ENCODE measurements around the gene AUTS2.
"Not testable (repeated sequence)": the region's sequence is repeated elsewhere in the genome, so short reads cannot be mapped to it uniquely, and the experiment has no call there.

AUTS2 gene

GRCh38 chr7:70647801-70648498, 1049.7 kb downstream of the AUTS2 start:
- peak; percentile 91 for FAIRE-seq
- peak; percentile 43 for DNase-seq (ENCODE audit: extremely low spot score, insufficient read length, low read depth)

GRCh38 chr7:70648499-70648861, 1050.2 kb downstream of the AUTS2 start:
- DNase-seq (ENCODE audit: extremely low spot score, insufficient read length, low read depth); FAIRE-seq: not testable (repeated sequence)

DNA sequence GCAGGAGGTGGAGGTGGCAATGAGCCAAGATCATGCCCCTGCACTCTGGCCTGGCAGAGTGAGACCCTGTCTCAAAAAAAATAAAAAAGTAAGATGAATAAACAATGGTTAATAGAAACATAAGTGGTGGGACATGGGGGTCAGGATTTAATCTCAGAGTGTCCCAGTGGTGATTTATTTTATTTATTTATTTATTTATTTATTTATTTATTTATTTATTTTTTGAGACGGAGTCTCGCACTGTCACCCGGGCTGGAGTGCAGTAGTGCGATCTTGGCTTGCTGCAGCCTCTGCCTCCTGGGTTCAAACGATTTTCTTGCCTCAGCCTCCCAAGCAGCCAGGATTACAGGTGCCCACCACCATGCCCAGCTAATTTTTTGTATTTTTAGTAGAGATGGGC, 1051.0 kb downstream of the AUTS2 start:
- FAIRE-seq, result no peak

DNA sequence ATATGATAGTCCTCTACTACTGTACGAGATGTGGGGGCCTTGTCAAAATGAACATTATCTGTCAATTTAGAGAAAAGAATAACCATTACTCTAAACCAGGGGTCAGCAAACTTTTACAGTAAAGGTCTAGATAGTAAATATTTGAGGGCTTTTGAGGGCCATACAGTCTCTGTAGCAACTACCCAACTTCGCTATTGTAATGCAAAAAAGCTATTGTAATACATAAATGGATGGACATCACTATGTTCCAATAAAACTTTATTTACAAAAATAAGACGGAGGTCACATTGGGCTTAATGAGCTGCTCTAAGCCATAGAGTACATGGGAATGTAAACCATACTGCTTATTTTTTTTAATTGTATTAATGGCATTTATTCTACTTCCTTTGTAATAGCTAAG, 1055.9 kb downstream of the AUTS2 start:
- DNase-seq (ENCODE audit: extremely low spot score, insufficient read length, low read depth), result no peak
- FAIRE-seq, result no peak

More for the DNA sequence above, 1051.0 kb downstream of the AUTS2 start:
- DNase-seq (ENCODE audit: extremely low spot score, insufficient read length, low read depth), result no peak

DNA sequence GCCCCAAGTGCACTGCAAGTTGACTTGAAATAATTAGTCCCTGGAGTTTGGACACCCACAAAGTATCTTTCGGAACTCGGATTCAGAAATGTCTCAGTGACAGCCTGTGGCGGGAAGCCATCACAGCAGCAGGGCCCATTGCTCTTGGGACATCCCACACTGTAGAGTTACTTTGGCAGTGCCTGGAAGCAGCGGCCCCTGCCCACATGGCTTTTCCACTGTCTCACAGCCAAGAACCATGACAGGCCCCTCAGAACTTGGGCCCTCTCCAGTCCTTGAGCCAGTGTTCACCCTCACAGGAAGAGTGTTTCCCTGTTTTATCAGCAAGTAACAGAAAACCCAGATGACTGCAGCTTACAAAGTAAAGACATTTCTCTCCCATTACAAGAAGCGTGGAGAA, 1056.7 kb downstream of the AUTS2 start:
- FAIRE-seq, result no peak
- no peak for DNase-seq (ENCODE audit: extremely low spot score, insufficient read length, low read depth)

DNA sequence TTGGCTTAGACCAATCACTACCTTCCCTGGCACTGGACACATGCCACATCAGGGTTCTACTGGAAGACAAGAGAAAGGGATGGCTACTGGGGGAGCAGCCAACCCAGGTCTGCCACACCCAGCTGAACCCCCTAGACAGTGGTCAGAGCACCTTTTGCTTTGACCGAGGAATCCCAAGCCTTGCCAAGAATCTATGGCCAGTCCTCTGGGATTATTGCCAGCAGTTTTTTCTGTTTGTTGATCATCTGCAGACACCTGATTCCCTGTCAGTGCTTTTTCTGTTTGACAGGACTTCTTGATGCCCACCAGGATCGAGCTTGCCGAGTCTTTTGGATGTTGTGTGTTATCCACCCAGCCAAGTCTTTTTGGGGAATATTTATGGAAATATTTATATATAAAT, 1057.4 kb downstream of the AUTS2 start:
- DNase-seq (ENCODE audit: extremely low spot score, insufficient read length, low read depth) (no peak), FAIRE-seq (no peak)

GRCh38 chr7:70657571-70657970, 1059.3 kb downstream of the AUTS2 start:
- no peak for FAIRE-seq
- no peak for DNase-seq (ENCODE audit: extremely low spot score, insufficient read length, low read depth)

DNA sequence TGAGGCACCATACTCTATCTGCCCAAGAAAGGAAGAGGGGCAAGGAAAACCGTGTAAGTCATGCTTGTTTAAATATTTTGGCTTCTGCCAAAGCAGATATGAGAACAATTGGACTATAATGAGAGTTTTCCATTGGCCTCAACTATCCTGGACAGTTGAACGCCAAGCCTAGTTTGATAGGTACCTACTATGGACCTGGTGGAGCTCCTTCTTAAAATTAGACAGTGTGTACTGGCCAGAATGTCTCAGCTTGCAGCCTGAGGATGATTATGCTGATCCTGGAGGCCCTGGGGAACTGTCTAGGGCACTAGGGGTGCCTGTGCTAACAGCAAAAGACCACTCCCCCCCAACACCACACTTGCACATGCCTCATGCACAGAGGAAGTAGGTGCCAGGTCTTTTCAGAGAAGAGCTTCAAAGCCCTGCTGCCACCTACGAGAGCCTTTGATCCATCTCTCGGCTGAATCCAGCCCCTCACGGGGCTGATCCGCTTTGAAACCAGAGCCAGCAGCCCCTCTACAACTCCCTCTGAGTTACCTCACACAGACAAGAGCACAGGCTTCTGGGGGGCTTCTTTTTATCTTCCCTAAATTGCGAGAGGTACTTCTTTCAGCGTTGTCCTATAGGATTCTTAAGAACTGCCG, 1059.8 kb downstream of the AUTS2 start:
- no peak for DNase-seq (ENCODE audit: extremely low spot score, insufficient read length, low read depth)

GRCh38 chr7:70659263-70659662, 1061.0 kb downstream of the AUTS2 start:
- DNase-seq (ENCODE audit: extremely low spot score, insufficient read length, low read depth), result no peak
- FAIRE-seq, result no peak

More for the DNA sequence above, 1059.8 kb downstream of the AUTS2 start:
- no peak for FAIRE-seq

DNA sequence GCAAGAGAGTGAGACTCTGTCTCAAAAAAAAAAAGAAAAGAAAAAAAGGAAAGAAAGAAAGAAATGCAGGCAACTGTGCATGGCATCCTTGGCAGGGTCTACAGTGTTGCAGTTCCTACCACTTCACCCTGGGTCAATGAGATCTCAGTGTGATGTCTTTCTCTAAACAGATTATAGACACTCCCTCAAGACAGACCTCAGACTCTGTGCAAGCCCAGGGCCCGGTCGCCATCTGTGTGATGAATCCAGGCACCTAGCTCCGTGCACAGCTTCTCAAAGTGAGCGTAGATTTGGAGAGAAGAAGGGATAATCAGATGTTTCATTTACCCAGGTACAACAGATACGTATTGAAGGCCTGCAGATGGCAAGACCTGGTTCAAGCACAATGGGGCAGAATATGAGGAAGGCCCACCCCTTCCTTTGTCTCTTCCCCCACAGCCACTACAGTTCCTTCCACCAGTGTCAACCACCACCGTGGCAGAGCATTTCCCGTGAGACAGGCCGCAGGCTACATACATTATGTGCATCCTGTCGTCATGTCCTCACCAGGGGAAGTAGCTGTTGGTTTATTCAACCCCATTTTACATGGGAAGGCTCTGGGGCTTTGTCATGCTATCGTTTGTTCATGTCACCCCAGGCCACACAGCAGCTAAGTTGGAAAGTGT, 1062.0 kb downstream of the AUTS2 start:
- FAIRE-seq, result no peak

DNA sequence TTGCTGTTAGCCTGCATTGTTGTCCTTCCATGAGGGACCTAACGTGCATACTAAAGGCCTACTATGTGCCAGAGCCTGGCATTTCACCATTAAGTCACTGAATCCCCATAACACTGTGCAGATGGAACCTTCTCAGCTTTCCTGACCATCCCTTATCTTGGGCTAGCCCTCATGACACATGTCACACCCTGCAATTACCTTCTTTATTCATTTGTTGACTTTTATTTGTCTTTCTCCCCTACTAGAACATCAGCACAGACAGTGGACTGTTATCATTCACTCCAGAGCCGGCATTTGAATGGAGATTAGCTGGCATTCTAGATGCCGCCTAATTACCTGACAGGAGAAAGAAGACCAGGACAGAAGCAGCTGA, 1062.5 kb downstream of the AUTS2 start:
- FAIRE-seq (no peak), DNase-seq (ENCODE audit: extremely low spot score, insufficient read length, low read depth) (no peak)

More for the DNA sequence above, 1062.0 kb downstream of the AUTS2 start:
- DNase-seq (ENCODE audit: extremely low spot score, insufficient read length, low read depth), result no peak

DNA sequence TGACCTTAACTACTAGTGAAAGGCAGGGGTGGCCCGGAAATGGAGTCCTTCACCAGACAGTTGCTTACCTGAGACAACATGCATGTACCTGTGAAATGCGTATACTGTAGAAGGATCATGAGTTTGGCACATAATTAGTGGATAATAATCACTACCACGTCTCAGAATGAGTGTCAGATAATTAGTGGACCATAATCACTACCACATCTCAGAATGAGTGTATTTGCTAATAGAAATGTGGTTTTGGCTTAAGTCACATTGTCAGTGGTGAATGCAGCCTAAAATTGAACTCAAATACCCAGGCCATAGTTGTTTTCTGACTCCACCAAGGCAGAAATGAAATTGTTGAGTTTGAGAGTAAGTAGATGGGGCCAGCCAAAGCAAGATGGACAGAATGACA, 1065.4 kb downstream of the AUTS2 start:
- FAIRE-seq, result no peak
- DNase-seq (ENCODE audit: extremely low spot score, insufficient read length, low read depth), result no peak

- FAIRE-seq, result no peak
- DNase-seq (ENCODE audit: extremely low spot score, insufficient read length, low read depth), result no peak
Observed at GRCh38 chr7:70665997-70666396, 1067.7 kb downstream of the AUTS2 start.

DNA sequence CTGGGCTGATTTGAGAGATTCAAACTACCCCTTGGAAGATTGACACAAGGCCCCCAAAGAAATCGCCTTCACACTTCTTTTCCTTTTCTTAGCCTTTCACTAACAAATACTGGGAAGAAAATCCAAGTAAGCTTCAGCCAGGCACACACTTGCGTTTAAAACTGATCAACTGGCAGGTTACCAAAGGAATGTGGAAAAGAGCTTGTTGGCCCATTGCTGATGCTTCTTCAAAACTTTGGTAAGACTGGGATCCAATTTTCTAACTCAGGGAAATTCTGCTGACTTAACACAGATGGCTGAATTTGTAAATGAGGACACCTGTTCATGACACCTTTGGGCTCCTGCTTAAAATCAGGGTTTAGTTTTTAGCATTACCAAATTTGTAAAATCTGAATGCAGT, 1069.1 kb downstream of the AUTS2 start:
- DNase-seq (ENCODE audit: extremely low spot score, insufficient read length, low read depth) (no peak), FAIRE-seq (no peak)

- no peak for FAIRE-seq
- no peak for DNase-seq (ENCODE audit: extremely low spot score, insufficient read length, low read depth)
Observed at GRCh38 chr7:70668606-70669358, 1070.5 kb downstream of the AUTS2 start.

- FAIRE-seq (no peak), DNase-seq (ENCODE audit: extremely low spot score, insufficient read length, low read depth) (no peak)
Observed at GRCh38 chr7:70669854-70670253, 1071.6 kb downstream of the AUTS2 start.

GRCh38 chr7:70670288-70670687, 1072.0 kb downstream of the AUTS2 start:
- DNase-seq (ENCODE audit: extremely low spot score, insufficient read length, low read depth), result no peak
- no peak for FAIRE-seq

DNA sequence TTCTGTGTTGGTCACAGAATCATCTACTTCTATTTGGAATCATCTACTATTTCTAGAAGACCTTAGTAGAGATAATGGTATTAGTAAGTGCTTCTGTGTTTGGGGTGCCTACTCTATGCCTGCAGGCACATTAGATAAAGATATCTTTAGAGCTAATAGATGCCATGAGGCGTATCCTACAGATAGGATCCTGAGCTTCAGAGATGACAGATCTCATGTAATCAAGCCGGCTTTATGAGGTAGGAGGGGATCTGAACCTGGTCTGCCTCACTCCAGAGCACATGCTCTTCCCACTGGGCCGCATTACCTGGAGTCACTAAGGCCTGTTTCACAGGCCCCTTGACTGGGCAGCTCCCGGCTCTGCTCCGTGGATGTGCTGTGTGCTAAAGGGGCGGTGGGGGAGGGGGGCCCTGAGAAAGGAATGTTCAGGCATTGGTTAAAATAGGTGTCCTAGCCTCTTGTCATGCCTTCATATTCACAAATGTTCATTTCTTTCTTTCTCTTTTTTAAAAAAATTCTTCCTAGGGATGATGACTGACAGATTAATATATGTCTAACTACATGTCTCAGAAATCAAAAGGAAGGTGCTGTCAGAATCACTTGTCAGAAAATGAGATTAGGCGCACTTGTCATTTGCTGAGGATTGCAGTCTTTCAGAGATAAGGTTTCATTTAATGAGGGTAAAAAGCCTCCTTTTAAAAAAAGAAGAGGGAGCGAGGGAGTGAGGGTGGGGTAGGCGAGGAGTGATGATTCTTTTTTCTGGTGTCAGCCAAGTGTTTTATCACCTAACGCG, 1075.7 kb downstream of the AUTS2 start:
- FAIRE-seq (no peak), DNase-seq (ENCODE audit: extremely low spot score, insufficient read length, low read depth) (no peak)

- no peak for FAIRE-seq
- DNase-seq (ENCODE audit: extremely low spot score, insufficient read length, low read depth), result no peak
Observed at GRCh38 chr7:70674571-70675010, 1076.3 kb downstream of the AUTS2 start.

GRCh38 chr7:70676243-70676642, 1078.0 kb downstream of the AUTS2 start:
- FAIRE-seq (no peak), DNase-seq (ENCODE audit: extremely low spot score, insufficient read length, low read depth) (no peak)
